IMR-90 (cell line): ENCODE results near the gene GNL1. TPM values are rescaled to one million over a fixed set of nuclear protein-coding genes. Genes with fewer than 3 reads are reported as not detected.

Experiments used
- ATAC-seq: fragments of 200-7000 bp; cut with Tn5 transposase; 2 replicates; pipeline ENCODE4 v1.9.1; 2020; ENCODE audit warnings: low read depth, mild to moderate bottlenecking, moderate library complexity
- BruUV-seq: library from RNA; stranded (reverse); fragments of 400-500 nt; replicated peaks from 2 replicates; lab custom pipeline; 2021; lab: Mats Ljungman, UMichigan
- CTCF ChIA-PET: fragments of 300-600 bp; formaldehyde crosslinking; extraction: SDS; loops from one replicate; lab custom pipeline; 2021; ENCODE audit warnings: antibody characterized with exemption; lab: Yijun Ruan, JAX
- POLR2A ChIA-PET: fragments of 300-600 bp; sonication (Branson Sonifier 250); formaldehyde crosslinking; loops from one replicate; lab custom pipeline; 2022; ENCODE audit warnings: antibody characterized with exemption; ENCODE audit not compliant: unreplicated experiment; lab: Charles Lee
- DNase-seq: peaks from one replicate; pipeline ENCODE4 v3.0.0; 2013
- H2AFZ ChIP-seq: replicated peaks from 2 replicates; pipeline ENCODE3; 2013; ENCODE audit warnings: low read length, mild to moderate bottlenecking; ENCODE audit not compliant: poor library complexity
- H2AK5ac ChIP-seq: 2 replicates; pipeline ENCODE4 v1.6.1; 2013; ENCODE audit warnings: low read depth, low read length, inconsistent platforms
- H2AK9ac ChIP-seq: replicated peaks from 2 replicates; pipeline ENCODE3; 2013; ENCODE audit warnings: mild to moderate bottlenecking, low read depth, low read length, moderate library complexity; ENCODE audit not compliant: poor library complexity
- H2BK120ac ChIP-seq: 2 replicates; pipeline ENCODE4 v1.6.1; 2013; ENCODE audit warnings: low read depth, low read length, inconsistent platforms
- H2BK15ac ChIP-seq: 3 replicates; pipeline ENCODE4 v1.6.1; 2013; ENCODE audit warnings: low read depth, low read length, inconsistent platforms
- H2BK20ac ChIP-seq: 2 replicates; pipeline ENCODE4 v1.6.1; 2013; ENCODE audit warnings: low read depth, mild to moderate bottlenecking, inconsistent platforms, low read length, moderate library complexity
- H2BK5ac ChIP-seq: 2 replicates; pipeline ENCODE4 v1.6.1; 2013; ENCODE audit warnings: mild to moderate bottlenecking, low read depth, low read length, inconsistent platforms; ENCODE audit not compliant: poor library complexity, severe bottlenecking
- H3K14ac ChIP-seq: replicated peaks from 2 replicates; pipeline ENCODE4 v1.6.1; 2013; ENCODE audit warnings: low read depth, low read length, inconsistent platforms
- H3K18ac ChIP-seq: 2 replicates; pipeline ENCODE4 v1.6.1; 2013; ENCODE audit warnings: low read depth, low read length, control low read depth
- H3K23ac ChIP-seq: 2 replicates; pipeline ENCODE4 v1.6.1; 2013; ENCODE audit warnings: low read depth, low read length, inconsistent platforms
- H3K27ac ChIP-seq: 2 replicates; pipeline ENCODE4 v1.5.1; 2013; ENCODE audit warnings: mild to moderate bottlenecking, control low read depth, low read length; ENCODE audit not compliant: insufficient read depth
- H3K27me3 ChIP-seq: 2 replicates; pipeline ENCODE4 v1.6.1; 2013; ENCODE audit warnings: low read length; ENCODE audit not compliant: control insufficient read depth, insufficient read depth
- H3K36me3 ChIP-seq: 2 replicates; pipeline ENCODE4 v1.6.1; 2013; ENCODE audit warnings: low read length, mixed read lengths; ENCODE audit not compliant: control insufficient read depth, insufficient read depth
- H3K4ac ChIP-seq: 2 replicates; pipeline ENCODE4 v1.6.1; 2013; ENCODE audit warnings: low read depth, low read length, inconsistent platforms
- H3K4me1 ChIP-seq: 2 replicates; pipeline ENCODE4 v1.6.1; 2013; ENCODE audit warnings: low read length, mixed read lengths; ENCODE audit not compliant: control insufficient read depth, insufficient read depth
- H3K4me2 ChIP-seq: 2 replicates; pipeline ENCODE4 v1.6.1; 2013; ENCODE audit warnings: low read depth, mild to moderate bottlenecking, control low read depth, low read length, moderate library complexity
- H3K4me3 ChIP-seq: 2 replicates; pipeline ENCODE4 v1.5.1; 2013; ENCODE audit warnings: low read depth, mild to moderate bottlenecking, control low read depth, low read length, moderate library complexity; ENCODE audit not compliant: insufficient read depth
- H3K56ac ChIP-seq: 2 replicates; pipeline ENCODE4 v1.6.1; 2013; ENCODE audit warnings: low read length, inconsistent platforms; ENCODE audit not compliant: insufficient read depth; ENCODE audit errors: extremely low read depth
- H3K79me1 ChIP-seq, 2 experiments: 2 replicates each; pipeline ENCODE4 v1.6.1; 2013; ENCODE audit warnings: low read length in 2 of 2, inconsistent platforms in 1 of 2, low read depth in 1 of 2
- H3K9ac ChIP-seq: 2 replicates; pipeline ENCODE4 v1.6.1; 2013; ENCODE audit warnings: low read depth, low read length, control low read depth
- H3K9me1 ChIP-seq: 2 replicates; pipeline ENCODE4 v1.6.1; 2013; ENCODE audit warnings: low read length, inconsistent platforms; ENCODE audit not compliant: insufficient read depth
- H3K9me3 ChIP-seq: 2 replicates; pipeline ENCODE4 v1.6.1; 2013; ENCODE audit warnings: low read length; ENCODE audit not compliant: control insufficient read depth, insufficient read depth
- H4K20me1 ChIP-seq: 2 replicates; pipeline ENCODE4 v1.6.1; 2013; ENCODE audit warnings: low read length, inconsistent platforms; ENCODE audit not compliant: insufficient read depth
- H4K5ac ChIP-seq: 2 replicates; pipeline ENCODE4 v1.6.1; 2013; ENCODE audit warnings: mild to moderate bottlenecking, low read depth, low read length, control low read depth
- H4K8ac ChIP-seq, 2 experiments: 2 replicates each; pipeline ENCODE4 v1.6.1; 2013; ENCODE audit warnings: low read depth in 2 of 2, low read length in 2 of 2, control low read depth in 1 of 2, inconsistent platforms in 1 of 2
- H4K91ac ChIP-seq: 2 replicates; pipeline ENCODE4 v1.6.1; 2013; ENCODE audit warnings: low read depth, low read length, inconsistent platforms; ENCODE audit not compliant: insufficient read depth
- POLR2A ChIP-seq: IDR thresholded peaks from 2 replicates; pipeline ENCODE4 v1.6.1; 2012; ENCODE audit warnings: mild to moderate bottlenecking, low read depth, low read length
- WGBS, 2 experiments: methylation state at CpG; one replicate each; pipeline versions ENCODE4 v1.1.5 to v1.1.7; 2013; ENCODE audit warnings: missing lambda C conversion rate in 2 of 2; ENCODE audit not compliant: insufficient read length in 1 of 2; ENCODE audit errors: extremely low coverage in 2 of 2; 5-methylcytosine and 5-hydroxymethylcytosine counted together
- dilution Hi-C: fragments of 300-500 bp; cut with HindIII; formaldehyde crosslinking; loops from one replicate; pipeline ENCODE4 v1.14.3; 2018; ENCODE audit warnings: low sequenced_read_pairs; ENCODE audit not compliant: unreplicated experiment
- in situ Hi-C: fragments of 300-500 bp; cut with MboI; formaldehyde crosslinking; loops from 3 replicates; pipeline ENCODE4 v1.14.3; 2019; ENCODE audit warnings: low sequenced_read_pairs, inconsistent platforms, mixed read lengths
- intact Hi-C: fragments of 100-400 bp; cut with micrococcal nuclease; formaldehyde crosslinking; loops from 2 replicates; pipeline ENCODE4 v1.10.0; 2022
- polyA plus RNA-seq, 3 experiments: library from polyadenylated mRNA; depleted of rRNA; stranded (reverse); fragments of >200 nt; gene quantifications; 2 replicates each; pipeline ENCODE4 v1.2.3, GENCODE V29; 2012; ENCODE audit warnings: low replicate concordance in 1 of 3
- total RNA-seq: library from RNA; depleted of rRNA; stranded (reverse); fragments of >200 nt; gene quantifications from 2 replicates; pipeline ENCODE4 v1.2.3, GENCODE V29; 2012

Gene GNL1
- total and polyA plus RNA-seq, 2 of the 4 experiments (the other 2 are of a cell fraction), result 40.5 to 44.0 TPM

- Histone ChIP-seq H3K56ac (no peak overlapping the region), H3K27ac (no peak overlapping the region), H3K9me3 (no peaks in the 10 kb centered on the region), H4K5ac (no peak overlapping the region), H4K8ac (no peak overlapping the region), H3K9me1 (no peaks in the 10 kb centered on the region), H2BK120ac (no peak overlapping the region), H3K9ac (no peak overlapping the region), H3K18ac (no peak overlapping the region), H3K27me3 (no peaks in the 10 kb centered on the region), H3K4me2 (no peak overlapping the region), H2AK5ac (no peak overlapping the region), H3K4ac (no peak overlapping the region), H3K14ac (no peak overlapping the region), H2BK5ac (no peak overlapping the region), H3K79me1 (no peaks in the 10 kb centered on the region), H2AFZ (no peak overlapping the region), H3K36me3 (no peaks in the 10 kb centered on the region), H3K23ac (no peak overlapping the region), H2BK15ac (no peak overlapping the region), H3K4me3 (no peak overlapping the region), H2AK9ac (no peak overlapping the region), H3K4me1 (no peaks in the 10 kb centered on the region; the same call in 1 of the 2 replicates), H4K20me1 (no peaks in the 10 kb centered on the region), H2BK20ac (no peak overlapping the region), H4K91ac (no peak overlapping the region)
- intact Hi-C loops (no loop called here), in situ Hi-C loops (no loop called here), dilution Hi-C loops (no loop called here)
- ChIA-PET POLR2A (interaction anchor here (0.6 kb wide), 1 partner anchor 136 kb away, joined by 8 read pairs; no protein-coding TSS in a partner anchor), CTCF (interaction anchor here (1.8 kb wide), 1 partner anchor 31 kb away, joined by 5 read pairs; no protein-coding TSS in a partner anchor)
- DNase-seq (no peak), ATAC-seq (no peak)
- no CpG with 5 or more reads among the region's 10 CpGs for WGBS, 2 experiments
- no peak for TF ChIP-seq POLR2A
- no TSS peak for BruUV-seq
These were observed 45.7 kb downstream of the GNL1 start for GRCh38 chr6:30510419-30511168.
